Measurements from ENCODE around the gene AIFM3. TPM values are rescaled to one million over a fixed set of nuclear protein-coding genes. Genes with fewer than 3 reads are reported as not detected.

Gene AIFM3
- total RNA-seq, 4 donors from 2014 or later: 9.5 to 21.9 (median 11.7) TPM

DNA sequence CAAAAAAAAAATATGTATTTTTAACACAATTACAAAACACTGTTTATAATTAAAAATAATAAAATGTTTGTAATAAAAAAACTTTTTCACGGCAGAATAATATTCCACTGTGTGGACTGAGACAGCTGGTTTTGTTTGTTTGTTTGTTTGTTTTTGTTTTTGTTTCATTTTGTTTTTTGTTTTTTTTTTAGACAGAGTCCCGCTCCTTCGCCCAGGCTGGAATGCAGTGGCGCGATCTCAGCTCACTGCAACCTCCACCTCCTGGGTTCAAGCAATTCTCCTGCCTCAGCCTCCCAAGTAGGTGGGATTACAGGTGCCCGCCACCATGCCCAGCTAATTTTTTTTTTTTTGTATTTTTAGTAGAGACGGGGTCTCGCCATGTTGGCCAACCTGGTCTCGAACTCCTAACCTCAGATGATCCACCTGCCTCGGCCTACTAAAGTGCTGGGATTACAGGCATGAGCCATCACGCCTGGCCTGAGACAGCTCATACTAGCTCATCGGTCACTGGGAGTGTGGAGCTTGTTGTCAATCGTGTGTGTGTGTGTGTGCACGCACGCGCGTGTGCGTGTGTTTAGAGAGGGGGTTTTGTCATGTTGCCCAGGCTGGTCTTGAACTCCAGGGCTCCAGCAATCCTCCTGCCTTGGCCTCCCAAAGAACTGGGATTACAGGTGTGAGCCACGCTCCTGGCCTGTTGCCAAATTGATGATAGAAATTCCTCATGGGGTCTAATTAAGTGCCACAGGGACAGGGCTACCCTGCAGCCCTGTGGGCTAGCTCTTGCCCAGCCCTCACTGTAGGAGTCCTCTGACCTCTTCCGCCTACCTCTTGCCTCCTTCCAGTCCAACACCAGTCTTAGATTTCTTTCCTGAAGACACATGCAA, 7.2 kb upstream of the AIFM3 start:
- TF ChIP-seq POLR2A (IDR thresholded peaks at IDR 0.05): no peak
- TF ChIP-seq, protein P1, sequence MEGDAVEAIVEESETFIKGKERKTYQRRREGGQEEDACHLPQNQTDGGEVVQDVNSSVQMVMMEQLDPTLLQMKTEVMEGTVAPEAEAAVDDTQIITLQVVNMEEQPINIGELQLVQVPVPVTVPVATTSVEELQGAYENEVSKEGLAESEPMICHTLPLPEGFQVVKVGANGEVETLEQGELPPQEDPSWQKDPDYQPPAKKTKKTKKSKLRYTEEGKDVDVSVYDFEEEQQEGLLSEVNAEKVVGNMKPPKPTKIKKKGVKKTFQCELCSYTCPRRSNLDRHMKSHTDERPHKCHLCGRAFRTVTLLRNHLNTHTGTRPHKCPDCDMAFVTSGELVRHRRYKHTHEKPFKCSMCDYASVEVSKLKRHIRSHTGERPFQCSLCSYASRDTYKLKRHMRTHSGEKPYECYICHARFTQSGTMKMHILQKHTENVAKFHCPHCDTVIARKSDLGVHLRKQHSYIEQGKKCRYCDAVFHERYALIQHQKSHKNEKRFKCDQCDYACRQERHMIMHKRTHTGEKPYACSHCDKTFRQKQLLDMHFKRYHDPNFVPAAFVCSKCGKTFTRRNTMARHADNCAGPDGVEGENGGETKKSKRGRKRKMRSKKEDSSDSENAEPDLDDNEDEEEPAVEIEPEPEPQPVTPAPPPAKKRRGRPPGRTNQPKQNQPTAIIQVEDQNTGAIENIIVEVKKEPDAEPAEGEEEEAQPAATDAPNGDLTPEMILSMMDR (IDR thresholded peaks at IDR 0.05): no peak
- Histone ChIP-seq H3K4me3 (no peak overlapping the region), H3K4me1 (peaks cover 3 to 30% (median 13%) of the 10 kb centered on the region in 4 donors), H3K36me3 (no peaks in the 10 kb centered on the region), H3K9me3 (no peaks in the 10 kb centered on the region), H3K27me3 (no peaks in the 10 kb centered on the region), H3K27ac (no peak overlapping the region)
- peak in 1 of 3 donors; percentile 18 for DNase-seq

DNA sequence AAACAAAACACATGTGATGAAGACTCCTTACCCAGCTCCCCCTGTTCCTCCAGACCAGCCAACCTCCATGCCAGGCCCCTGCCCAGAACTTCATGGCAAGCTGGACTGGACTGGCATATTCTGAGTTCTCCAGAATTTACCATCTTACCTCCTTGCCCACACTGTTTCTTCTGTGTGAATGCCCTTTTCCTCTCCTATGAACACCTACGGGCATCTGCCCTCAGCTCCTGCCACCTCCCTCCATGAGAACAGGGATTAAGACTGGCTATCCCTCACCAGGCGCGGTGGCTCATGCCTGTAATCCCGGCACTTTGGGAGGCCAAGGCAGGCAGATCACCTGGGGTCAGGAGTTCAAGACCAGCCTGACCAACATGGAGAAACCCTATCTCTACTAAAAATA, 6.4 kb upstream of the AIFM3 start:
- H3K36me3 ChIP-seq: no peaks in the 10 kb centered on the region
- no peak overlapping the region for H3K4me3 ChIP-seq
- no peak overlapping the region for H3K27ac ChIP-seq
- DNase-seq: peak in 1 of 3 donors; percentile 15
- H3K27me3 ChIP-seq: no peaks in the 10 kb centered on the region
- no peaks in the 10 kb centered on the region for H3K9me3 ChIP-seq
- TF ChIP-seq POLR2A (IDR thresholded peaks at IDR 0.05): no peak
- TF ChIP-seq, protein P1 (IDR thresholded peaks at IDR 0.05): no peak
- H3K4me1 ChIP-seq: peaks cover 5 to 30% (median 19%) of the 10 kb centered on the region in 4 donors

GRCh38 chr22:20962491-20962945, 4.5 kb upstream of the AIFM3 start:
- no peaks in the 10 kb centered on the region for H3K27me3 ChIP-seq
- H3K9me3 ChIP-seq: no peaks in the 10 kb centered on the region
- DNase-seq: peak in 1 of 3 donors; percentile 10
- H3K27ac ChIP-seq: no peak overlapping the region
- no peak overlapping the region for H3K4me3 ChIP-seq
- TF ChIP-seq, protein P1 (IDR thresholded peaks at IDR 0.05): no peak
- TF ChIP-seq POLR2A (IDR thresholded peaks at IDR 0.05): no peak
- H3K36me3 ChIP-seq: no peaks in the 10 kb centered on the region
- peaks cover 6 to 29% (median 14%) of the 10 kb centered on the region in 4 donors for H3K4me1 ChIP-seq

DNA sequence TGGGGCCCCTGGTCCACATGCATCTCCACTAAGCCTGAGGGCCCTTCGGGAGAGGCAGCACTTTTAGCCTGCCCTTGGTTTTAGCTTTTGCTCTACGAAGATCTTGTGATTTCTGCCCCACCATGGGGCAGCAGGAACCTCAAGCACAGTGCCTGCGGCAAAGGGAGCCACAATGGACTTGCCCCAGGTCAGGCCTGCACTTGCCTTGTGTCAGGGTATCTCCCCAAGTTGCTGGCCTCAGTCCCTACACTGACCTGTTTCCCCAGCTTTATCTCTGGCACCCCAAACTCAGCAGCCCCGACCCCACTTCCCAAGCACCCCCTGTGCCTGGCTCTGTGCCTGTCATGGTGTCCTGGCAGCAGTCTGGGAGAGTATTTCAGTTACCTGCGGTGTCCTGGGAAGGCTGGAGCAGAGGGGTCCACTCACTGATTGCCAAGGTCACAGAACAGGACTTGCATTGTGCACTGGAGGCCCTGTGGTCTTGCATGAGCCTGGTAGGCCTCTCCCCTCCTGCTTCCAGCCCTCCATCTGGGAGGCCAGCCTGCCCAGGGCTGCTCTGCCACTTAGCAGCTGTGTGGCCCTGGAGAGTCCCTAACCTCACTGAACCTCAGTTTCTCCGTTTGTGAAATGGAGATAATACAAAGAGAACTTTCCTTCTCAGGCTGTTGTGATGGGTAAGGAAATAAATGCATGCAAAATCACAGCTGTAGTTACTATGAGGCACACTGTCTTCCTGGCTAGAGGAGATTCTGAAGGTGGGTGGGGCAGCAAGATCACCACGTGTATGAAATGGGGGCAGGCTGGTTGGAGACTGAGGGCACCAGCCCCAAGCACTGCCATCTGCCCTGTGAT, 3.6 kb upstream of the AIFM3 start:
- peak in 1 of 3 donors; percentile 37 for DNase-seq
- Histone ChIP-seq H3K27me3 (no peaks in the 10 kb centered on the region), H3K36me3 (no peaks in the 10 kb centered on the region), H3K4me3 (no peak overlapping the region), H3K27ac (no peak overlapping the region), H3K4me1 (peaks cover 6 to 23% (median 15%) of the 10 kb centered on the region in 4 donors), H3K9me3 (no peaks in the 10 kb centered on the region)
- TF ChIP-seq, protein P1 (IDR thresholded peaks at IDR 0.05): no peak
- TF ChIP-seq POLR2A (IDR thresholded peaks at IDR 0.05): no peak

- Histone ChIP-seq H3K4me1 (peaks cover 6 to 23% (median 15%) of the 10 kb centered on the region in 4 donors), H3K36me3 (no peaks in the 10 kb centered on the region), H3K27me3 (no peaks in the 10 kb centered on the region), H3K27ac (no peak overlapping the region), H3K9me3 (no peaks in the 10 kb centered on the region), H3K4me3 (peak overlapping the region in 3 of 4 donors; percentile 50 to 55 (median 53))
- TF ChIP-seq, protein P1 (IDR thresholded peaks at IDR 0.05): no peak
- no peak for TF ChIP-seq POLR2A (IDR thresholded peaks at IDR 0.05)
- no peak for DNase-seq
These were observed 2.8 kb upstream of the AIFM3 start for GRCh38 chr22:20964090-20964798.
